GM10248 (cell line): ENCODE measurements around the gene SRRM2.

Experiments
- CTCF ChIA-PET: fragments of 300-600 bp; sonication (Branson Sonifier 250); formaldehyde crosslinking; extraction: SDS; loops from one replicate; lab custom pipeline; 2021; ENCODE audit warnings: antibody characterized with exemption; lab: Yijun Ruan, JAX
- POLR2A ChIA-PET: fragments of 350-650 bp; sonication (Branson Sonifier 250); formaldehyde crosslinking; extraction: SDS; loops from one replicate; lab custom pipeline; 2020; ENCODE audit warnings: antibody characterized with exemption; lab: Yijun Ruan, JAX
- DNase-seq: peaks from one replicate; pipeline ENCODE4 v3.0.0; 2012; ENCODE audit errors: extremely low spot score
- CTCF ChIP-seq: IDR thresholded peaks from 2 replicates; pipeline ENCODE4 v1.5.1; 2012; ENCODE audit warnings: mild to moderate bottlenecking, low read depth; ENCODE audit errors: extremely low read depth, missing control alignments, control extremely low read depth

SRRM2 gene

DNA sequence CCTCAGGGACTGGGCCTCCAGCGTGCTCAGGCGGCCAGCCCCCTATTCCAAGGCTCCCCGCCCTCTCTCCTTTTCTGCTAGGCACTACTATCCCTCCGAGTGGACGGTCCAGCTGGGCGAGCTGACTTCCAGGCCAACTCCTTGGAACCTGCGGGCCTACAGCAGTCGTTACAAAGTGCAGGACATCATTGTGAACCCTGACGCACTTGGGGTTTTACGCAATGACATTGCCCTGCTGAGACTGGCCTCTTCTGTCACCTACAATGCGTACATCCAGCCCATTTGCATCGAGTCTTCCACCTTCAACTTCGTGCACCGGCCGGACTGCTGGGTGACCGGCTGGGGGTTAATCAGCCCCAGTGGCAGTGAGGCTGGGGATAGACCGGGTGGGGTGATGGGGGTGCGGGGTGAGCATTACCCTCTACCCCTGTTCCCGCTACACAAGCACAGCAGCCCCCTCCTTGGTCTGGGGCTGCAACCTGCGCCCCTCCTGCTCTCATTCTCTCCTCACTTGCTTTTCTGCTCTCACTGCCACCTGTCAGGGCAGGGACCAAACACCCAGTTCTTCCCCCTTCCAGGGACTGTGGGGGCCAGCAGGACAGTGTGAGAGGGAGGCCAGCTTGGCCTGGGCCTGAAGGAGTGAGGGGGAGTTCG lies 46.9 kb downstream of the SRRM2 start:
- no peak for TF ChIP-seq CTCF
- DNase-seq = no peak
- CTCF ChIA-PET = no interaction called here
- POLR2A ChIA-PET = no interaction called here

DNA sequence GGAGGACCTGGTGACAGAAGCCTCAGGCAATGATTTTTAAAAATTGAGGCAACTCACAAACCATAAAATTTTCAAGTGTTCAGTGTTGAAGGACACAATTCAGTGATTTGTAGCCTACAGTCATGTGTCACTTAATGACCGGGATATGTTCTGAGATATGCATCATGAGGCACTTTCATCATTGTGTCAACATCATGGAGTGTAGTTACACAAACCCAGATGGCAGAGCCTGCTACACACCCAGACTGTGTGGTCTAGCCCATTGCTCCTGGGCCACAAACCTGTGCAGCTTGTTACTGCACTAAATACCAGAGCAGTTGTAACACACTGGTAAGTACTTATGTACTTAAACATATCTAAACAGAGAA lies 47.4 kb downstream of the SRRM2 start:
- CTCF ChIA-PET = no interaction called here
- DNase-seq = no peak
- TF ChIP-seq CTCF = no peak
- POLR2A ChIA-PET = no interaction called here

DNA sequence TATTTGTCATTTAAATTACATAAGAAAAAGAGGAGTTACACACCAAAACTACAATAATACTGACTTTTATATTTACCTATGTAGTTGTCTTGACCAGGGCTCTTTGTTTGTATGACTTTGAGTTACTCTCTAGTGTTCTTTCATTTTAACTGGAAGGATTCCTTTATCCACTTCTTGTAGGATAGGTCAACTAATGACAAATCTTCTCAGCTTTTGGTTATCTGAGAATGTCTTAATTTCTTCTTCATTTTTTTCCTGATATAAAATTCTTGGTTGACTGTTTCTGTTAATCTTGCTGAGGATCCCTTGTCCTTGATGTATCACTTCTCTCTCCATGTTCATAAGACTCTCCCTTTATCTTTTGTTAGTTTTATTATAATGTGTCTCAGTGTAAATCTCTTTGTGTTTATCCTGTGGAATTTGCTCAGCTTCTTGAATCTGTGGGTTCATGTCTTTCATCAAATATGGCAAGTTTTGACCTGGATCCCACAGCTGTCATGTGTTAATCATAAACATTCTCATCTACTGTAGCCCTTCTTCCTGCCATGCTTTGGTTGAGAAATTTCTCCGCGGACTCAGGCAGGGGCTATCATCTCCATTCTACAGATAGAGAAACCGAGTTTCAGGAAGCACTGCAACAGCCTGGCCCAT lies 51.2 kb downstream of the SRRM2 start:
- DNase-seq = no peak
- no peak for TF ChIP-seq CTCF
- ChIA-PET POLR2A (no interaction called here), CTCF (no interaction called here)

DNA sequence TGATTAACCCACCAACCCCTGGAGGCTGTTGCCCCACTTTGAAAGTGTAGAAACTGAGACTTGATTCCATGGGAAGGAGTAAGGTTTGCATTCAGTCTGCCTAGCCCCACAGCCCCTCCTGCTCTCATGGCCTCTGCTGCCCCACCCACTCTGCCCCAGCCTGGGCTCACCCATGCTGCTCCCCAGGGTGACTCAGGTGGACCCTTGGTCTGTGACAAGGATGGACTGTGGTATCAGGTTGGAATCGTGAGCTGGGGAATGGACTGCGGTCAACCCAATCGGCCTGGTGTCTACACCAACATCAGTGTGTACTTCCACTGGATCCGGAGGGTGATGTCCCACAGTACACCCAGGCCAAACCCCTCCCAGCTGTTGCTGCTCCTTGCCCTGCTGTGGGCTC lies 52.3 kb downstream of the SRRM2 start:
- no peak for TF ChIP-seq CTCF
- POLR2A ChIA-PET = no interaction called here
- no peak for DNase-seq
- CTCF ChIA-PET = no interaction called here

- ChIA-PET CTCF (interaction anchor here (1.6 kb wide), 1 partner anchor 24 kb away, joined by 5 read pairs; the partner anchor contains the start of gene ZG16B), POLR2A (no interaction called here)
- no peak for TF ChIP-seq CTCF
- no peak for DNase-seq
These were observed 53.8 kb downstream of the SRRM2 start for GRCh38 chr16:2806286-2806685.

GRCh38 chr16:2808181-2808580 lies 55.7 kb downstream of the SRRM2 start:
- ChIA-PET POLR2A (no interaction called here), CTCF (interaction anchor here (1.2 to 1.6 kb wide), 2 partner anchors 17 to 22 kb away, joined by 3 to 5 read pairs; partner anchors contain the start of gene ZG16B)
- TF ChIP-seq CTCF = no peak
- DNase-seq = no peak
